HG02885 (cell line): ENCODE measurements around the gene TUBGCP3.

Source experiments
- ATAC-seq: cut with Tn5 transposase; IDR thresholded peaks from one replicate; pipeline ENCODE4 v1.9.1; 2021; ENCODE audit warnings: mild to moderate bottlenecking; ENCODE audit not compliant: unreplicated experiment, poor library complexity

TUBGCP3 gene

DNA sequence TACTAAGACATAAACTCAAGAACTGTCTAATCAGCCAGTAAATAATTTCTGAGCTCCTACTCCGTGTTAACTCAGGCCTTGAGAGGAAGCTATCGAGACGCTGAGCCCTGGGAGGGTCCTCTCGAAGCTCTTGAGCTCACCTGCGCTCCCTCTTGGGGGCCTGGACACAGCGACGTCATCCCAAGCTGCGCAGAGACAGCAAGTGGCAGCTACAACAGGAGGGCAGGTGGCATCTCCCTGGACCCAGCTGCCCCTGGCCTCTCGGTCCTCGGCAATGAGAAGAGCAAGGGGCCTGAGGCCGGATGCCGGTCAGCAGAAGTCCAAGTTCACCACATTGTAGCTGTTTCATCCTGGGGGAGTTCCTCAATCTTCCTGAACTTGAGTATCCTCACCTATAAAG is 30.5 kb upstream of the TUBGCP3 start:
- no peak for ATAC-seq

GRCh38 chr13:112617754-112618375 is 29.9 kb upstream of the TUBGCP3 start:
- ATAC-seq = no peak

DNA sequence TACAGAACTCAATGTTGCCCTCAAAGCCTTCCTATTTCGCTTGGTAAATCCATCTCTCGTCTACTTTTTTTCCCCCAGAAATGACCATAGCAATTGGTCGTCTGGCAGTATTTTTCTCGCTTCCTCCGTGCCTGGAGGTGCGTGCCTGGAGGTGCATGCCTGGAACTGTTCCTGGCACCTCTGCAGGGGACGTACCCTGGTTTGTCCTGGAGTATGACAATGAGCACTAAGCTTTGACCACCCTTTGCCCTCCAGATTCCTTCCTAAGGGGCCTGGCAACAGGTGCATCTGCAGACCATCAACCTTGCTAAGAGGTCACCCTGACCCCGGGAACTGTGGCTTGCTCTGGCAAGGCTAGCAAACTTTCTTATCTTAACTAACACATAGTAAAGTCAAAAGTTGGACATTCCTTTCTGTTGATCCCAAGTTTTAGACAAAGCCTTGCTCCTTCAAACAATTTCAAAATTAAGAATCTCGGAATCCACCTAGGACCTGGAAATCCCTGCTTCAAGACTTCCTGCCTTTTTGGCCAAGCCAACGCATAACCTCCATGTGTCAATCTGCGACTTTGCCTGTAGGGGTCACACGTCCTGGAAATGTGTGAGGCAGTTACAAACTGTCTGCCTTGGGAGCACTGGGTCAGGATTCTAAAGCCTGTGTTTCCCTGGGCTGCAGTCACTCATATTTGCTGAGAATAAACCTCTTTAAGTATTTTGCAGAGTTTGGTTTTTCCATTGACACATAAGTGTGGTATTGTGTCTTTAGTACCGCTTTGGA is 28.8 kb upstream of the TUBGCP3 start:
- ATAC-seq = peak; percentile 85

GRCh38 chr13:112615391-112615790 is 27.4 kb upstream of the TUBGCP3 start:
- ATAC-seq = no peak

GRCh38 chr13:112614835-112615234 is 26.9 kb upstream of the TUBGCP3 start:
- ATAC-seq = no peak

DNA sequence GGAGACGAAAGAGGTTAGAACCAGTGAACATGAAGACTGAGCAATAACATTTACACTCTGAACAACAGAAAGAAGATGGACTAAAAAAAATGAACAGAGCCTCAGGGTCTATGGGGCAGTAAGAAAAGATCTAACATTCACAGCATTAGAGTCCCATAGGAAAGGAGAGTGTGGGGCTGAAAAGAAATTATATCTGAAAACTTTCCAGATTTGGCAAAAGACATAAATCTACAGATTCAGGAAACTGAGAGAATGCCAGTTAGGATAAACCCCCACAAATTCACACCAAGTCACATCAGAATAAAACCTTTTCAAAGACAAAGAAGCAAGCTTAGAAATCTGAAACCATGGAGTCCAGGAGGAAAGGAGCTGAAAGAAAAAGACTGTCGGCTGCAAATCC is 20.3 kb upstream of the TUBGCP3 start:
- no peak for ATAC-seq

- ATAC-seq = peak; percentile 100
Measured at GRCh38 chr13:112606109-112607001, 18.4 kb upstream of the TUBGCP3 start.

GRCh38 chr13:112605531-112605990 is 17.6 kb upstream of the TUBGCP3 start:
- no peak for ATAC-seq

DNA sequence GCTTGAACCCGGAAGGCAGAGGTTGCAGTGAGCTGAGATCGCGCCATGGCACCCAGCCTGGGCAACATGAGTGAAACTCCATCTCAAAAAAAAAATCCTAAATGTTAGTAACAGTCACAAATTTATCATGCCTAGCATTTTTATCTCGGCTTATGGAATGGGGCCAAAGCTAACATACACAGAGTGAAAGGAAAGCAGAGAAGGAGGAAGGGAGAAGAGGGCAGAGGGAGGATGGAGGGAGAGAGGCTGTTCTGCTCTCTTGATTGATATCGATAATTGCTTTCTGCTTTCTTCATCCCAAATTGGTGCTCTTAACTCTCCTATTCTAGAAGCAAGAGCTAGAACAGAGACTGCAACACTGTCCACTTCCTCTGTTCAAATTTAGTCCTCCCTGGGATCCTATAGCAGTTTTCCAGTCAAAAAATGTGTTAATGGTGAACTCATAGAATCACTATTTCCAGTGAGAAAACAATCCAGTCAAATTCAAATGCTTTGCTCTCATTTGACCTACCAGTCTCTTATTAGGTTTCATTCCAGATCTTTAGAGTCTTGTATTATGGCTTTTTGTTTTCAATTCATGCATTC is 15.8 kb upstream of the TUBGCP3 start:
- no peak for ATAC-seq

GRCh38 chr13:112602189-112602588 is 14.2 kb upstream of the TUBGCP3 start:
- ATAC-seq = no peak

DNA sequence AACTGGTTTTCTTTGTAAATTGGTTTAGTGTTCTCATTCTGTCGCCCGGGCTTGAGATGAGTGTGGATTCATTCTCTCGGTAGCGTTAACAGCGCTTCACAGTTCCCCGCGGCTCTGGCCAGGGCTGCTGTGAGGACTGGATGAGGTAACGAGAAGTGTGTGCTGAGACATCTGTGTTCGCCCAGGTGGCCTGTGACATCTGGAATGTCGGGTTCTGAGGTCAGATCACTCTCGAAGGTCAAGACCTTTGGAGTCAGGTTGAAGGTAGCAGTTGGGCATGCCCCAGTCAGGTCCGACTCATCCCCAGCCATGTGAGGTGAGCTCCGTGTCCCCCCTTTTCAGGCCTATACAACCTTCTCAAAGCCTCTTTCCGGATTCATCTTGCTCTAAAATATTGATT is 13.4 kb upstream of the TUBGCP3 start:
- ATAC-seq = no peak

DNA sequence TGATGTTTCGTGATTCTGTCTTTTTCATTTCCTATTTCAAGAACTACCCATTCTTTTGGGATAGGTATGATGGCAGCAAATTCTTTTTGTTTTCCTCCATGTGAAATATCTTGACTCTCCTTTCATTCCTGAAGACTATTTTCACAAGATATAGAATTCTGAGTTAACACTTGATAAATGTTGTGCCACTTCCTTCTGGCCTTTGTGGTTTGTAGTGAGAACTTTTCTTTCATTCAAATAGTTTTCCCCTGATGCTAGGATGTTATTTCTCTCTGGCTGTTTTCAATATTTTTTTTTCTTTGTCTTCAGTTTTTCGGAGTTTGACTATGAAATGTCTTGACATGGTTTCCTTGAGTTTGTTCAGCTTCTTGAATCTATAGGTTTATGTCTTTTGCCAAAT is 8.3 kb upstream of the TUBGCP3 start:
- ATAC-seq = no peak

DNA sequence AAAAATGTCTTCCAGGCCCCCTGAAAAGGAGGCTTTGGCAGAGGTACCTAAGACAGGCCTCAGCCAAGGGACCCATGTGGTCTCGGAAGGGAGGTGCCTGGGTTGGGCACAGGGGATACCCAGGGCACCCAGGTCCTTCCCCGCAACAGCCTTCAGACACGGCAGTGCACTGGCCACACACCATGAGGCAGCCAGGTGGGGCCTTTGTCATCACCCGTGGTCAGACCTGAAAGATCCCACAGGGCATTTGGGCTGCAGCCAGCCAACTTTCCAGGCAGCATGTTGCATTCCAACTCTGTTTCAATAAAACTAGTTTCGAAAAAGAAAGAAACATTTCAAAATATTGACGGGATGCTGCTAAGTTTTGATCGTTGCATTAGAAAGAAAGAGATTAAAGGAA is 4.7 kb upstream of the TUBGCP3 start:
- no peak for ATAC-seq

DNA sequence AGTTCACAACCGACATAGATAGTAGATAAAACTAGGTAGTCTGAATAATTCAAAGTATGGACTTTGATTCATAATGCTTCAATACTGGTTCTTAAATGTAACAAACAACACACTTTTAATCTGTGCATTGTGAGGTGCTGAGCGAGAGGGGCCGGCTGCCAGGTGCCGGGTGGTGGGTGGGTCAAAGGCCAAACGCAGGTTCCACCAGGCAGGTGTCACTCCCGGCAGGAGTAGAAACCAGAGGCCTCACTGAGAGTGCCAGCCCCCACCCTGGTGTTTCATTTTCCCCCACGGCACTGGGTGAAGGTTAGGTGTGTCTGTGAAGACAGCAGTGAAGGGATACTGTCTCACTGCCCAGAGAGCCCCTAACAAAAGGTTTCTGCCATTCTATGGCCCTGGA is 4.2 kb upstream of the TUBGCP3 start:
- no peak for ATAC-seq

DNA sequence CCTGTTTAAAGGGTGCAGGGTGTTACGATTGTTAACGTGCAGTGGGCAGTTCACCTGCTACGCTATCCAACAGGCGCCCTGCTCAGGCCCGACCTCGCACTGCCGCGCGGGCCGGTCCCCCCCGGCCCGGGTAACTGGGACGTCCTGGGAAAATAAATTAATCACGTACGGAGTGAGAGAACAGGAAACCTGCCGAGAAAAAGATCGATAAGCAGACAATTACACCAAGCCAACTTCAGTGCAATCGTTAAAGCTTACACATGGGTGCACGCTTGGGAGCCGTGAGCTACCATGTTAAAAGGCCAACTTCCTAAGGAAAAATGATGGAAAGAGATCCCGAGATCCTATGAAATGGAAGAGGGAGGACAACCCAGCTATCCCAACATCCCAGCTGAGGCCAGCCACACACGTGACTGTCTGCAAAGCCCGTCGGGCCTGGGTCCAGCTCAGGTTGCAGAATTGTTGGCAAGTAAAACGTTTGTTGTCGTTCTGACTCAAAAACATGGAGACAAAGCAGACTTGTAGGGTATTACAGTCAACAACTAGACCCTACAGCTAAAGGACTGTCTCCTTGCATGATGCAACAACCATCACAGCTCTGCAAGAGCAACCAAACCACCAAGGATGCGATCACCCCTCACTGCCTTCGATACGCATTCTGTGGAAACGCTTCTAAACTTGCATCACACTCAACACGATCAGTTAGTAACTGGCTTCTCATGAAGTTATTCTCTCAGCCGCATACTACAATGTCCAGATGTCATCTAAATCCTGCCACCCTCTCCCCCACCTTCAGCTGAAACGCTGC is 741 bp upstream of the TUBGCP3 start:
- no peak for ATAC-seq

- ATAC-seq = peak; percentile 51
Measured at GRCh38 chr13:112587212-112587763, 665 bp downstream of the TUBGCP3 start.

- ATAC-seq = no peak
Measured at GRCh38 chr13:112586334-112586960, 1.5 kb downstream of the TUBGCP3 start.

GRCh38 chr13:112583592-112584277 is 4.2 kb downstream of the TUBGCP3 start:
- peak; percentile 63 for ATAC-seq
